Hypothalamus (tissue), 51 donors: ENCODE results near the gene POLR2F.
"Not testable (repeated sequence)": the region's sequence is repeated elsewhere in the genome, so short reads cannot be mapped to it uniquely, and the experiment has no call there.

ENCODE experiments used
- DNase-seq, 51 donors: peaks; one replicate each; lab custom pipeline; 2025; lab: John Stamatoyannopoulos, UW

Gene POLR2F

GRCh38 chr22:37951305-37951704, 2.2 kb upstream of the POLR2F start:
- no peak for DNase-seq

DNA sequence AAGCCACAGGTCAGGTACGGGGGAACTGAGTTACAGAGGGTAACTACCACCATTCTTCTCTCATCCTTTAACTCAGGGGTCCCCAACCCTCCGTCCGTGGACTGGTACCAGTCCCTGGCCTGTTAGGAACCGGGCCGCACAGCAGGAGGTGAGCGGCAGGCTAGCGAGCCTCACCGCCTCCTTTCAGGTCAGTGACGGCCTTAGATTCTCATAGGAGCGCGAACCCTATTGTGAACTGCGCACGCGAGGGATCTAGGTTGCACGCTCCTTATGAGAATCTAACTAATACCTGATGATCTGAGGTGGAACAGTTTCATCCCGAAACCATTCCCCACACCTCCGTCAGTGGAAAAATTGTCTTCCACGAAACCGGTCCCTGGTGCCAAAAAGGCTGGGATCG, 870 bp upstream of the POLR2F start:
- DNase-seq = not testable (repeated sequence)

GRCh38 chr22:37953062-37953436, 450 bp upstream of the POLR2F start:
- peak in 3 of 51 donors; percentile 55 to 83 (median 57) for DNase-seq

- DNase-seq = no peak
Measured at GRCh38 chr22:37954686-37955085, 1.2 kb downstream of the POLR2F start.

DNA sequence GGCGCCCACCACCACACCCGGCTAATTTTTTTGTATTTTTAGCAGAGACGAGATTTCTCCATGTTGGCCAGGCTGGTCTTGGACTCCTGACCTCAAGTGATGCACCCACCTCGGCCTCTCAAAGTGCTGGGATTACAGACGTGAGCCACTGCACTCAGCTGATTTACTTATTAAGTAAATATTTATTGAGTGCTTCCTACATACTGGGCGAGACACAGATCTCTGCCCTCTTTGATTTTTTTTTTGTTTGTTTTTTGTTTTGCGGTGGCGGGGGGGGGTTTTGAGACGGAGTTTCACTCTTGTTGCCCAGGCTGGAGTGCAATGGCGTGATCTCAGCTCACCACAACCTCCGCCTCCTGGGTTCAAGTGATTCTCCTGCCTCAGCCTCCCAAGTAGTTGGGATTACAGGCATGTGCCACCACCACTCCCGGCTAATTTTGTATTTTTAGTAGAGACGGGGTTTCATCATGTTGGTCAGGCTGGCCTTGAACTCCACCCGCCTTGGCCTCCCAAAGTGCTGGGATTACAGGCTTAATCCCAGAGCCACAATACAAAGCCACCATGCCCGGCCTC, 2.4 kb downstream of the POLR2F start:
- not testable (repeated sequence) for DNase-seq

DNA sequence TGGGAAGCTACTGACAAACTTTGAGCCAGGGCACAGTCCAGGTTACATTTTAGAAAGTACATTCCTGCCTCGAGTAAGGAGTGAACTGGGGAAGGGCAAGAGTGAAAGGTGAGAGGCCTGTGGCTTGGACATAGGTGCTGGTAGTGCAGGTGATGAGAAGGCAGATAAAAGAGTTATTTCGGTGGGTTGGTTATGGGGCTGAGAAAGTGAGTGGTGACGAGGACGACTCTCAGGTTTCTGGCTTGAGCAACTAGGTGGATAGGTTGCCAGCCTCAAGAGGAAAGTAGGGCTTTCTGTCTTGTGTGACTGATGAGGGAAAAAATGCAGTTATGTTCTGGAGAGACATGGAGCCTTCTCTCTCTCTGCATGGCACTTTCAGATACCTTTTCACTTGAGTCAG, 3.7 kb downstream of the POLR2F start:
- no peak for DNase-seq

DNA sequence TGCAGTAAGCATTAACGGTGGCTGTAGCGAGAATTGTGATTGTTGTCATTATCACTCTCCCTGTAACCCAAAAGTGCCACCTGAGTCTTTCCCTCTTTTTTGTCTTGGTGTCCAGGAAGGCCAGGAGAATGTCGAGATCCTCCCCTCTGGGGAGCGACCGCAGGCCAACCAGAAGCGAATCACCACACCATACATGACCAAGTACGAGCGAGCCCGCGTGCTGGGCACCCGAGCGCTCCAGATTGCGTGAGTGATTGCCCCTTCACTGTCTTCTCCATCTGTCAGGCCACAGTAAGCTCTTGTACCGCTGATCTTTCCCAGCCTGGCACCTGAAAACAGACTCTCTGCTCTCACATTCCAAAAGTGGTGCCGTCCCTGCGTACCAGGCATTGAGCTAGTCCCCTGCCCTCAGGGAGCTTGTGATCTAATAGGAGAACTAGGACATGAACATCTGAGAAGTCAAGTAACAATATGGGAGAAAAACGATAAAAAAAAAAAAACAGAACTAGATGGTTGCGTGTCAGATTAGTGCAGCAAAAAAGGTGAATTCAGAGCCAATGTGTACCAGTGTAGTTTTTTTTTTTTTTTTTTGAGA, 5.8 kb downstream of the POLR2F start:
- DNase-seq = no peak

GRCh38 chr22:37961062-37961461, 7.6 kb downstream of the POLR2F start:
- DNase-seq = no peak

DNA sequence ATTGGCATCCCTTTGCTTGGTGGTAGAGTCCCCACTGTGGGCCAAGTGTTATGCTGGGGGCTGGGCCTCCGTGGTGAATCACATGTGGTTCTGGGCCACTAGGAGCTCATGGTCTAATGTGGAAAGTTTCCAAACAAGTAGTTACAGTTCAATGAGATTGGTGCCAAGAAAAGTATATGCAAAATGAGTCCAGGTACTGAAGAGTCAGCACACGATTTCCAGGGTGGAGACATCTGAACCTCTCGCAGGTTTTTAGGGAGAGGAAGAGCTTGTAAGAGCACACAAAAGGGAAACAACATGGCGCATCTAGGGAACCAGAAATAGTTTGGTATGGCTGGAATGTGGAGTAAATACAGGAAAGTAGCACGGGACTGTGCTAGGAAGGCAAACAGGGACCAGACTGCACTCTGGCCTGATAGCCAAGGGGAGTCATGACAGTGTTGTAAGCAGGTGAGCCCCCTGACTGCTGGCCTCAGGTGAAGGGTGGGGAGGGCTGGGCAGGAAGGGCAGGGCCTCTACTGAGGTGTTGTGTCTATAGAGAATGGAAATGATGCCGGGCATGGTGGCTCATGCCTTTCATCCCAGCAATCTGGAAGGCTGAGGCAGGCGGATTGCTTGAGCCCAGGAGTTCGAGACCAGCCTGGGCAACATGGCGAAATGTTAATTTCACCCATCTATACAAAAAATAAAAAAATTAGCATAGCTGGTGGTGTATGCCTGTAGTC, 12.6 kb downstream of the POLR2F start:
- DNase-seq = no peak

DNA sequence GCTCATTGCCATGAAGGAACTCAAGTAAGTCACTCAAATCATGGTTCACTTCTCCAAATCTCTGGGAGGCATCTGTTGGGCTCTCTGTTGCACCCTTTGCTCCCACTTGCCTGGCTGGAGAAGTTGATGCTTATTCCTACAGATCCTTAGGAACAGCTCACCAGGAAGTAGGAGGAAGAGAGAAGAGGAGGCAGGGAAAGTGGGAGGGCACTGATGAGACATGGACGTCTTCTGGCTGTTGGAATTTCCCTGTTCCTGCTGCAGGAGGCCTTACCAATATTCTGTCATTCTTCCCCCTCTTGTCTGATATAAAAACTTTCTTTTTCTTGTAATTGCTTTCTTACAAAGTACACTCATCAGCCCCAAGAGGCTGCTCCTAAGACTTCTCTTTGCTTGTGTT, 13.6 kb downstream of the POLR2F start:
- no peak for DNase-seq

DNA sequence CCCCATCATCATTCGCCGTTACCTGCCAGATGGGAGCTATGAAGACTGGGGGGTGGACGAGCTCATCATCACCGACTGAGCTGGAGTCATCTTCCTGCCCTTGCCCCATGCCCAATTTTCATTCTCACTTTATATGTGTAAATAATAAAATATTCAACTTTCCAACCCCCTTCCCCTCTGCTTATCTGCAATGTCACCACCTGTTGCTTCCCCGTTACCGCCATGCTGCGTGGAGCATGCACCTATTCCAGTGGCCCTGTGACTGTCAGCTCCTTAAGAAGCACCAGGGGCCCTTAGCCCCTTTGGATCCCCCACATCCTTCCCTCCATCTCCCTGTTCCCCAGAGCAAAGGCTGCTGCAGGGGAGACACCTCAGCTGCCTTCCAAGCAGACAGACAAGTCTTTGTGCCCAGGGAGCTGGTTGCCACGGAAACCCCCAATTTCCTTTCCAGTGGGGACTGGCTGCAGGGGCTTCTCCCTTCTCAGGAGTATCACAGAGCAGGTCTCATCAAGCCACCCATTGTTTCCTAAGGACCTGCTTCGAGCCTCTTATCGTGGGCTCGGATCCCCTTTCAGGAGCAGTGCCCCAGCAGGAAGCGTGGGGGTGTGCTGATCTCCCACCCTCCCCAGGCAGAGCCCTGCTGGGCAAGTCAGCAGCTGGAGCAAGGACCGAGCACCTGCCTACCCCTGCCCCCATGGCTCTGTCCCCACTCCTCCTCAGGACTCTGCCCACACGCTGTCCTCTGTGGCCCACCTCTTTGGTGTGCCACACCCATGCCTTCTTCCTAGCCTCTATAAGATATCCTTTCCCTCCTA, 14.3 kb downstream of the POLR2F start:
- DNase-seq = peak in 5 of 51 donors; percentile 16 to 37 (median 27)

DNA sequence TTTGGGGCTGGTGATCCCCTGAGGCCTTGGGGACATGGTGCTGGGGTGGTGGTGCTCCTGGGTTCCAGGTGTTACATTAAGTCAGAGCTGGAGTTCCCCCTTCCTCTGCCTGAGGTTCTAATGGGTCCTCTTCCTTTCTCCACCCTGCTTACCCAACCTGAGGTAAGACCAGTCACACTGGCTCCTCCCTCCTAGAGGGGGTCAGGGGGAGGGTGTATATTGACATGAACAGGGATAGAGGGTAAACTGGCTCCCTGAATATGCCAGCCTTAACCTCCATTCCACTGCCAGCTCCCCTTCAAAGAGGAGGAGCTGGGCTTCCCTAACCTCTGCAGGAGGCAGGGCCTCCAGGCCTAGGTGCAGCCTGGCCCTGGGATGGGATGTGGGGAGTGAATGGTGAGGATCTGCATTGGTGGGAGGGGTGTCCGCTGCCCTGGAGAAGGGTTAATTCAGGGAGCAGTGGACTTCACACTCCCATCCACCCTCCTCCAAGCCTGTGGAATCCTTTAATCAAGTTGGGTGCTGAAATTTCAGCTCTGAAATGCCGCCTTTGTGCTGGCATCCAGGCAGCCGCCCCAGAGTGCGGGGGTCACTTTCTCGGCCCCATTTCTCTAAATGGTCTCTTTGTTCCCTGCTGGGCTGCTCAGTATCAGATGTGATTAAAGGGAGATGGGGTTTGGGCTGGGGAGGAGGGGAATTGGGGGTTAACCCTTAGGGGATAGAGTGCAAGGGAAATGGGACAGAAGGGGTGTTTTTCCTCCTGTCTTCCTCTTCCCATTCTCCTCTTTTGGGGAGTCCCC, 15.2 kb downstream of the POLR2F start:
- DNase-seq = peak in 35 of 51 donors; percentile 23 to 85 (median 58)

GRCh38 chr22:37970864-37971263, 17.4 kb downstream of the POLR2F start:
- no peak for DNase-seq

- peak in 2 of 51 donors; percentile 36 to 56 for DNase-seq
Measured at GRCh38 chr22:37971475-37972434, 18.3 kb downstream of the POLR2F start.

DNA sequence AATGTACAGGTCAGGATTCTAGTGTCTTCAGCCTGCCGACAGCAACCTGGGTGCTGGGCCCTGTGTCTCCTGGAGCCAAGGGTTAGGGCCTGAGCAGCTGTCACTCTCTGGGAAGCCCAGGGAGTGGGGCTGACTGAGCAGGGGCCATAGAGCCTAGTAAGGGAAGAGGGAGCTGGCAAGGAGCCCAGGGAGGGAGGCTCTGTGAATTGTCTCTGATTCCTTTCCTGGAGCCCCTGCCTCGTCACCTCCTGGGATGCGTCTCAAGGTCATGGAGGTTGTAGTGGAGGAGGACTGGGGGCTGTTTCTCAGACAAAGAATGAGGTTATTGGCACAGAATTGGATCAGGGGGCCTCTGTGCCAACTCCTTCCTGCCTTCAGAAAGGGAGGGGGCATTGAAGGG, 19.0 kb downstream of the POLR2F start:
- peak in 5 of 51 donors; percentile 35 to 47 (median 37) for DNase-seq

GRCh38 chr22:37973271-37974170, 20.0 kb downstream of the POLR2F start:
- no peak for DNase-seq

DNA sequence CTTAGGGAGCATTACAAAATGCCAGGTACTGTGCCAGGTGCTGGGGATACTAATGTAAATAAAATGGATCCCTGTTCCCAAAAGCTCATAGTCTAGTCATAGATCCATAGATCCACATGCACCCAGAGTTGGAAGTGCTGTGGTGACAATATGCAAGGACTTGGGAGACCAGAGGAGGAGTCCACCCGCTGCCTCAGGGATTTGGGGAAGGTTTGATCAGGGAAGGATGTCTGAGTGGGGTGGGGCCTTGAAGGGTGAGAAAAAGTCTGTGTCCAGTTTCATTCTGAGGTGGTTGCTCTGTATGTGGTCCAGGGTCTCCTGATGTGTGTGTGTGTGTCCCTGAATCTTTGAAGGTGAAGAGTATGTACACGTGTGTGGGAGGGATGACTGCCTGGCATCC, 21.7 kb downstream of the POLR2F start:
- no peak for DNase-seq

- not testable (repeated sequence) for DNase-seq
Measured at GRCh38 chr22:37976022-37976421, 22.5 kb downstream of the POLR2F start.
